GM23248 (cell line): ENCODE results near the gene GREB1.

Experiments
- EZH2 ChIP-seq: fragments of 200-600 bp; sonication (generic); IDR thresholded peaks from 2 replicates; pipeline ENCODE4 v1.6.1; 2018; ENCODE audit warnings: antibody characterized with exemption, mild to moderate bottlenecking; ENCODE audit not compliant: insufficient read depth, poor library complexity, severe bottlenecking
- EZH2phosphoT487 ChIP-seq: fragments of 200-600 bp; sonication (generic); IDR thresholded peaks from 2 replicates; pipeline ENCODE4 v1.6.1; 2018; ENCODE audit warnings: antibody characterized with exemption, moderate library complexity, mild to moderate bottlenecking, low read depth; ENCODE audit not compliant: insufficient read depth

GRCh38 chr2:11521775-11522174 lies 12.1 kb upstream of the GREB1 start:
- TF ChIP-seq EZH2, result no peak
- no peak for TF ChIP-seq EZH2phosphoT487
